HCT116 (cell line): ENCODE results near the gene HAPSTR1. TPM values are rescaled to one million over a fixed set of nuclear protein-coding genes. Genes with fewer than 3 reads are reported as not detected.

Experiments
- ATAC-seq: fragments of 200-7000 bp; cut with Tn5 transposase; 2 replicates; pipeline ENCODE4 v1.9.1; 2020; ENCODE audit warnings: mild to moderate bottlenecking, moderate library complexity
- BruUV-seq: library from RNA; stranded (reverse); fragments of 400-500 nt; replicated peaks from 2 replicates; lab custom pipeline; 2021; lab: Mats Ljungman, UMichigan
- CTCF ChIA-PET: fragments of 300-600 bp; sonication (Branson Sonifier 250); formaldehyde crosslinking; loops from one replicate; lab custom pipeline; 2021; ENCODE audit warnings: antibody characterized with exemption; lab: Charles Lee
- POLR2A ChIA-PET: fragments of 300-600, 350-600 bp; sonication (Branson Sonifier 250); formaldehyde crosslinking; loops from one replicate; lab custom pipeline; 2021; ENCODE audit warnings: antibody characterized with exemption; lab: Charles Lee
- RAD21 ChIA-PET, 2 experiments: fragments of 300-600 bp; sonication (Branson Sonifier 250); formaldehyde crosslinking; loops; one replicate each; lab custom pipeline; 2023; ENCODE audit warnings: low total read pairs in 2 of 2; ENCODE audit not compliant: uncharacterized antibody in 2 of 2, unreplicated experiment in 2 of 2, low non-redundant PET in 1 of 2; lab: Charles Lee
- DNase-seq: peaks from one replicate; pipeline ENCODE4 v3.0.0-alpha.2; 2010; ENCODE audit warnings: low read depth, low spot score
- H2AFZ ChIP-seq: fragments of 200-600 bp; shearing (Covaris generic), sonication (generic); 2 replicates; pipeline ENCODE4 v1.6.1; 2017; ENCODE audit warnings: low read depth, mixed run types, mixed read lengths, antibody characterized with exemption, low read length; ENCODE audit not compliant: poor library complexity, severe bottlenecking
- H3K27ac ChIP-seq: 2 replicates; pipeline ENCODE4 v1.5.1; 2012; ENCODE audit warnings: low read depth, low read length
- H3K27me3 ChIP-seq: fragments of 200-600 bp; sonication (generic); 2 replicates; pipeline ENCODE4 v1.6.1; 2016; ENCODE audit warnings: mixed run types, low read length, mixed read lengths; ENCODE audit not compliant: insufficient read depth
- H3K36me3 ChIP-seq, 2 experiments: fragments of 200-500 bp in 1 of 2; fragments of 200-600 bp in 1 of 2; sonication (Bioruptor generic) in 1 of 2; sonication (generic) in 1 of 2; 2 replicates each; pipeline versions ENCODE4 v1.5.1 to v1.6.1; 2014 to 2016; ENCODE audit warnings: low read length in 2 of 2, inconsistent platforms in 1 of 2, mixed read lengths in 1 of 2, mixed run types in 1 of 2; ENCODE audit not compliant: insufficient read depth in 2 of 2, control insufficient read depth in 1 of 2
- H3K4me1 ChIP-seq, 2 experiments: fragments of 200-600 bp in 1 of 2; sonication (generic) in 1 of 2; 2 replicates each; pipeline versions ENCODE4 v1.5.1 to v1.6.1; 2012 to 2017; ENCODE audit warnings: low read length in 2 of 2, inconsistent platforms in 1 of 2, mild to moderate bottlenecking in 1 of 2, mixed read lengths in 1 of 2, mixed run types in 1 of 2, moderate library complexity in 1 of 2; ENCODE audit not compliant: insufficient read depth in 2 of 2, control insufficient read depth in 1 of 2
- H3K4me2 ChIP-seq: fragments of 200-600 bp; sonication (generic); 2 replicates; pipeline ENCODE4 v1.6.1; 2017; ENCODE audit warnings: mixed run types, low read length, mixed read lengths
- H3K4me3 ChIP-seq, 2 experiments: fragments of 200-600 bp in 1 of 2; sonication (generic) in 1 of 2; replicated peaks in 1 of 2; 2 replicates each; pipeline ENCODE4 v1.5.1; 2011 to 2016; ENCODE audit warnings: low read length in 2 of 2, control low read depth in 1 of 2, low read depth in 1 of 2, mild to moderate bottlenecking in 1 of 2, mixed read lengths in 1 of 2, mixed run types in 1 of 2
- H3K79me2 ChIP-seq: fragments of 200-600 bp; sonication (generic); 2 replicates; pipeline ENCODE4 v1.6.1; 2017; ENCODE audit warnings: mild to moderate bottlenecking, mixed run types, low read length, moderate library complexity, mixed read lengths; ENCODE audit not compliant: insufficient read depth
- H3K9ac ChIP-seq: fragments of 200-600 bp; sonication (generic); 2 replicates; pipeline ENCODE4 v1.6.1; 2016; ENCODE audit warnings: low read length, mixed read lengths
- H3K9me2 ChIP-seq: fragments of 200-600 bp; sonication (generic), shearing (Covaris generic); 2 replicates; pipeline ENCODE4 v1.6.1; 2017; ENCODE audit warnings: mixed run types, mild to moderate bottlenecking, moderate library complexity; ENCODE audit not compliant: insufficient read depth
- H3K9me3 ChIP-seq, 2 experiments: fragments of 200-500 bp in 1 of 2; fragments of 200-600 bp in 1 of 2; sonication (Bioruptor generic) in 1 of 2; sonication (generic) in 1 of 2; 2 replicates each; pipeline ENCODE4 v1.6.1; 2014 to 2017; ENCODE audit warnings: low read length in 2 of 2, mixed read lengths in 2 of 2, inconsistent platforms in 1 of 2, low read depth in 1 of 2, mild to moderate bottlenecking in 1 of 2, mixed run types in 1 of 2, moderate library complexity in 1 of 2; ENCODE audit not compliant: control insufficient read depth in 1 of 2, insufficient read depth in 1 of 2
- H4K20me1 ChIP-seq: fragments of 200-600 bp; sonication (generic), shearing (Covaris generic); 2 replicates; pipeline ENCODE4 v1.6.1; 2017; ENCODE audit warnings: mixed run types, mild to moderate bottlenecking, moderate library complexity; ENCODE audit not compliant: insufficient read depth
- CEBPB ChIP-seq: IDR thresholded peaks from 2 replicates; pipeline ENCODE4 v1.6.1; 2012; ENCODE audit warnings: low read depth
- EZH2 ChIP-seq: fragments of 200-600 bp; sonication (generic); IDR thresholded peaks from 2 replicates; pipeline ENCODE4 v1.6.1; 2017; ENCODE audit warnings: antibody characterized with exemption, mixed run types
- FOSL1 ChIP-seq: IDR thresholded peaks from 2 replicates; pipeline ENCODE4 v1.6.1; 2012; ENCODE audit warnings: low read depth
- POLR2AphosphoS5 ChIP-seq: IDR thresholded peaks from 2 replicates; pipeline ENCODE4 v1.6.1; 2011; ENCODE audit warnings: mild to moderate bottlenecking, low read depth, low read length, moderate library complexity
- RAD21 ChIP-seq: IDR thresholded peaks from 2 replicates; pipeline ENCODE4 v1.6.1; 2012; ENCODE audit warnings: low read depth, mild to moderate bottlenecking
- SIN3A ChIP-seq: IDR thresholded peaks from 2 replicates; pipeline ENCODE4 v1.6.1; 2012; ENCODE audit warnings: low read depth
- SP1 ChIP-seq: IDR thresholded peaks from 2 replicates; pipeline ENCODE4 v1.6.1; 2012; ENCODE audit warnings: low read depth
- SRF ChIP-seq: IDR thresholded peaks from 2 replicates; pipeline ENCODE4 v1.6.1; 2012; ENCODE audit warnings: low read depth
- TCF7L2 ChIP-seq: IDR thresholded peaks from 2 replicates; pipeline ENCODE4 v1.7.0; 2011; ENCODE audit warnings: borderline replicate concordance, inconsistent platforms; ENCODE audit not compliant: insufficient read depth, insufficient read length; ENCODE audit errors: extremely low read depth
- ZFX ChIP-seq: fragments of 450-650 bp; IDR thresholded peaks from 2 replicates; pipeline ENCODE4 v1.6.1; 2017
- intact Hi-C: fragments of 100-400 bp; cut with micrococcal nuclease; formaldehyde crosslinking; loops from 2 replicates; pipeline ENCODE4 v1.10.0; 2022
- total RNA-seq: library from RNA; stranded (reverse); gene quantifications from one replicate; pipeline ENCODE4 v1.2.1, GENCODE V29; 2021; ENCODE audit not compliant: unreplicated experiment
- TF ChIP-seq, protein P1 (sequence below): IDR thresholded peaks from 2 replicates; pipeline ENCODE4 v1.6.1; 2011; ENCODE audit warnings: mild to moderate bottlenecking, low read length, moderate library complexity; ENCODE audit not compliant: insufficient replicate concordance; ENCODE audit errors: extremely low read depth
- TF ChIP-seq, protein P2 (sequence below): IDR thresholded peaks from 2 replicates; pipeline ENCODE4 v1.6.1; 2012; ENCODE audit warnings: low read depth

HAPSTR1 gene
- total RNA-seq, 1 experiment from 2014 or later: 54.9 TPM

DNA sequence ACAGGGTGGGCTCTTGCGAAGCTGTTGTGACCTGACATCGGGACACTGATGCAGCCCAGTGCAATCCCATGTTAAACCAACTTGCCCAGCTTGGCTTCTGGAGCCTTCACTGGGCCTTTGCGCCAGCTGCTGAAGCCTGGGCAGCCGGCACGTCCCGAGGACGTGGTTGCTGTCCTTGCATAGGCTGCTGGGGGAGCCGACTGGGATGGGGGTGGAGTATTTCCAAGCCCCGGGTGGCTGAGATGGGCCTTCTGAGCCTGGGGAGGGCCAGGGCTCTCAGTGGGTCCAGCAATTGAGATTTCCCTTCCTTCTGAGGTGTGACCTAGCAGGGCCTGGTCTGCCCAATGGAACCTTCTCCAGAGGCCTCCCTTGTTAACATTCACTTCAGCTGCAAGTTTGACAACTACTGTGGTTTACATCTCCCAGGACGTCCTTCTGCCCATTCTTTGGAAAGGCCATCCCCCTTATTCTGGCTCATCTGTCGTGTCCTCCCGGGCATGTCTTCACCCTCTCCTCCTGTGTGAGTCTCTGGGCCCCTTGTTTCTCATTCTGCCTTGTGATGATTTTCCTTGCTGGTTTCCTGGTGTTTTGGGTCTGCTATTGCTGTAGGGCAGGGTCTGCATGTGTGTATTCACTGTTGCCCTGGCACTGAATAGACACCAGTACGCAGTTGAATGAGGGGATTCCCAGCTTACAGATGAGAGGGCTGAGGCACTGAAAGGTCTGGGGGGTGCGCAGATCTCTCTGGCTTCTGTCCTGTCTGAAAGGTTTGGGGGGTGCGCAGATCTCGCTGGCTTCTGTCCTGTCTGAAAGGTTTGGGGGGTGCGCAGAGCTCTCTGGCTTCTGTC lies 34.4 kb downstream of the HAPSTR1 start:
- Histone ChIP-seq H3K4me3 (no peak overlapping the region), H4K20me1 (peaks cover 7% of the 10 kb centered on the region; the same call in 1 of the 2 replicates), H3K79me2 (peaks cover 41% of the 10 kb centered on the region; the same call in 1 of the 2 replicates), H3K9me2 (no peaks in the 10 kb centered on the region), H3K9ac (no peak overlapping the region), H2AFZ (no peak overlapping the region), H3K9me3 (no peaks in the 10 kb centered on the region), H3K4me2 (peak overlapping the region; percentile 72), H3K27ac (0 out of 2 replicates have a peak overlapping the region, but pooled peaks have one; percentile 9), H3K36me3 (peaks cover 0 to 7% of the 10 kb centered on the region in 2 experiments; a peak in 1 of 4 replicates), H3K4me1 (peaks cover 43 to 74% of the 10 kb centered on the region in 2 experiments), H3K27me3 (no peaks in the 10 kb centered on the region)
- intact Hi-C loops: no loop called here
- ChIA-PET RAD21 (no interaction called here), POLR2A (interaction anchor here (0.9 to 1.6 kb wide), 2 partner anchors 34 to 47 kb away, joined by 3 to 6 read pairs; partner anchors contain the start of gene HAPSTR1), CTCF (interaction anchor here (0.6 kb wide), 1 partner anchor 190 kb away, joined by 7 read pairs; no protein-coding TSS in a partner anchor)
- no peak for DNase-seq
- no TSS peak for BruUV-seq
- no peak for TF ChIP-seq FOSL1
- no peak for TF ChIP-seq EZH2
- TF ChIP-seq POLR2AphosphoS5: peak; percentile 33
- TF ChIP-seq CEBPB: no peak
- no peak for TF ChIP-seq SP1
- no peak for TF ChIP-seq ZFX
- no peak for ATAC-seq

DNA sequence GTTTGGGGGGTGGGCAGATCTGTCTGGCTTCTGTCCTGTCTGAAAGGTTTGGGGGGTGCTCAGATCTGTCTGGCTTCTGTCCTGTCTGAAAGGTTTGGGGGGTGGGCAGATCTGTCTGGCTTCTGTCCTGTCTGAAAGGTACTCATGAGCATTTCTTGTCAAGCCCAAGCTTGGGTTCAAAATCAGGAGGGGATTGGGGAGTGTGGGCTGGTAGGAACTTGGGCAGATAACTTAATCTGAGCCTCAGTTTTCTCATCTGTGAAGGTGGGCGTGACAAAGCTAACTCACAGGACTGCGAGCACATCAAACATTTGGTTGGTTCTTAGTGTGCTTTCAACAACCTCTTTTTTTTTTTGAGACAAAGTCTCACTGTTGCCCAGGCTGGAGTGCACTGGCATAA lies 35.2 kb downstream of the HAPSTR1 start:
- H3K4me2 ChIP-seq: peak overlapping the region; percentile 72
- CTCF ChIA-PET: interaction anchor here (0.6 to 1.6 kb wide), 3 partner anchors 12 to 190 kb away, joined by 4 to 12 read pairs (median 7); no protein-coding TSS in a partner anchor
- no peak for TF ChIP-seq CEBPB
- no peak for TF ChIP-seq SP1
- TF ChIP-seq RAD21: no peak
- TF ChIP-seq SRF: no peak
- TF ChIP-seq ZFX: no peak
- TF ChIP-seq EZH2: no peak
- TF ChIP-seq SIN3A: no peak
- TF ChIP-seq TCF7L2: no peak
- TF ChIP-seq, protein P1, sequence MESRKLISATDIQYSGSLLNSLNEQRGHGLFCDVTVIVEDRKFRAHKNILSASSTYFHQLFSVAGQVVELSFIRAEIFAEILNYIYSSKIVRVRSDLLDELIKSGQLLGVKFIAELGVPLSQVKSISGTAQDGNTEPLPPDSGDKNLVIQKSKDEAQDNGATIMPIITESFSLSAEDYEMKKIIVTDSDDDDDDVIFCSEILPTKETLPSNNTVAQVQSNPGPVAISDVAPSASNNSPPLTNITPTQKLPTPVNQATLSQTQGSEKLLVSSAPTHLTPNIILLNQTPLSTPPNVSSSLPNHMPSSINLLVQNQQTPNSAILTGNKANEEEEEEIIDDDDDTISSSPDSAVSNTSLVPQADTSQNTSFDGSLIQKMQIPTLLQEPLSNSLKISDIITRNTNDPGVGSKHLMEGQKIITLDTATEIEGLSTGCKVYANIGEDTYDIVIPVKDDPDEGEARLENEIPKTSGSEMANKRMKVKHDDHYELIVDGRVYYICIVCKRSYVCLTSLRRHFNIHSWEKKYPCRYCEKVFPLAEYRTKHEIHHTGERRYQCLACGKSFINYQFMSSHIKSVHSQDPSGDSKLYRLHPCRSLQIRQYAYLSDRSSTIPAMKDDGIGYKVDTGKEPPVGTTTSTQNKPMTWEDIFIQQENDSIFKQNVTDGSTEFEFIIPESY: no peak
- TF ChIP-seq, protein P2, sequence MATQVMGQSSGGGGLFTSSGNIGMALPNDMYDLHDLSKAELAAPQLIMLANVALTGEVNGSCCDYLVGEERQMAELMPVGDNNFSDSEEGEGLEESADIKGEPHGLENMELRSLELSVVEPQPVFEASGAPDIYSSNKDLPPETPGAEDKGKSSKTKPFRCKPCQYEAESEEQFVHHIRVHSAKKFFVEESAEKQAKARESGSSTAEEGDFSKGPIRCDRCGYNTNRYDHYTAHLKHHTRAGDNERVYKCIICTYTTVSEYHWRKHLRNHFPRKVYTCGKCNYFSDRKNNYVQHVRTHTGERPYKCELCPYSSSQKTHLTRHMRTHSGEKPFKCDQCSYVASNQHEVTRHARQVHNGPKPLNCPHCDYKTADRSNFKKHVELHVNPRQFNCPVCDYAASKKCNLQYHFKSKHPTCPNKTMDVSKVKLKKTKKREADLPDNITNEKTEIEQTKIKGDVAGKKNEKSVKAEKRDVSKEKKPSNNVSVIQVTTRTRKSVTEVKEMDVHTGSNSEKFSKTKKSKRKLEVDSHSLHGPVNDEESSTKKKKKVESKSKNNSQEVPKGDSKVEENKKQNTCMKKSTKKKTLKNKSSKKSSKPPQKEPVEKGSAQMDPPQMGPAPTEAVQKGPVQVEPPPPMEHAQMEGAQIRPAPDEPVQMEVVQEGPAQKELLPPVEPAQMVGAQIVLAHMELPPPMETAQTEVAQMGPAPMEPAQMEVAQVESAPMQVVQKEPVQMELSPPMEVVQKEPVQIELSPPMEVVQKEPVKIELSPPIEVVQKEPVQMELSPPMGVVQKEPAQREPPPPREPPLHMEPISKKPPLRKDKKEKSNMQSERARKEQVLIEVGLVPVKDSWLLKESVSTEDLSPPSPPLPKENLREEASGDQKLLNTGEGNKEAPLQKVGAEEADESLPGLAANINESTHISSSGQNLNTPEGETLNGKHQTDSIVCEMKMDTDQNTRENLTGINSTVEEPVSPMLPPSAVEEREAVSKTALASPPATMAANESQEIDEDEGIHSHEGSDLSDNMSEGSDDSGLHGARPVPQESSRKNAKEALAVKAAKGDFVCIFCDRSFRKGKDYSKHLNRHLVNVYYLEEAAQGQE: no peak

More for the DNA sequence above, 35.2 kb downstream of the HAPSTR1 start:
- DNase-seq (no peak), ATAC-seq (no peak)
- Histone ChIP-seq H2AFZ (no peak overlapping the region), H3K9me3 (no peaks in the 10 kb centered on the region), H3K27me3 (no peaks in the 10 kb centered on the region), H3K27ac (no peak overlapping the region), H3K4me3 (no peak overlapping the region), H3K4me1 (peaks cover 43 to 77% of the 10 kb centered on the region in 2 experiments), H3K36me3 (peaks cover 0 to 7% of the 10 kb centered on the region in 2 experiments; a peak in 1 of 4 replicates), H3K9ac (no peak overlapping the region), H3K79me2 (peaks cover 34% of the 10 kb centered on the region; the same call in 1 of the 2 replicates), H4K20me1 (peaks cover 3% of the 10 kb centered on the region; the same call in 1 of the 2 replicates), H3K9me2 (no peaks in the 10 kb centered on the region)
- no TSS peak for BruUV-seq
- ChIA-PET RAD21 (no interaction called here), POLR2A (interaction anchor here (0.6 kb wide), 2 partner anchors 35 to 119 kb away, joined by 3 read pairs; no protein-coding TSS in a partner anchor)
- intact Hi-C loops: no loop called here
